ENCODE results near the gene PARP2.

GRCh38 chr14:20386276-20386855, 42.9 kb downstream of the PARP2 start:
- TF ChIP-seq, protein P1, sequence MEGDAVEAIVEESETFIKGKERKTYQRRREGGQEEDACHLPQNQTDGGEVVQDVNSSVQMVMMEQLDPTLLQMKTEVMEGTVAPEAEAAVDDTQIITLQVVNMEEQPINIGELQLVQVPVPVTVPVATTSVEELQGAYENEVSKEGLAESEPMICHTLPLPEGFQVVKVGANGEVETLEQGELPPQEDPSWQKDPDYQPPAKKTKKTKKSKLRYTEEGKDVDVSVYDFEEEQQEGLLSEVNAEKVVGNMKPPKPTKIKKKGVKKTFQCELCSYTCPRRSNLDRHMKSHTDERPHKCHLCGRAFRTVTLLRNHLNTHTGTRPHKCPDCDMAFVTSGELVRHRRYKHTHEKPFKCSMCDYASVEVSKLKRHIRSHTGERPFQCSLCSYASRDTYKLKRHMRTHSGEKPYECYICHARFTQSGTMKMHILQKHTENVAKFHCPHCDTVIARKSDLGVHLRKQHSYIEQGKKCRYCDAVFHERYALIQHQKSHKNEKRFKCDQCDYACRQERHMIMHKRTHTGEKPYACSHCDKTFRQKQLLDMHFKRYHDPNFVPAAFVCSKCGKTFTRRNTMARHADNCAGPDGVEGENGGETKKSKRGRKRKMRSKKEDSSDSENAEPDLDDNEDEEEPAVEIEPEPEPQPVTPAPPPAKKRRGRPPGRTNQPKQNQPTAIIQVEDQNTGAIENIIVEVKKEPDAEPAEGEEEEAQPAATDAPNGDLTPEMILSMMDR (IDR thresholded peaks at IDR 0.05; ENCODE audit: low read length): no peak
- TF ChIP-seq EZH2 (optimal IDR thresholded peaks at IDR 0.05; ENCODE audit: low read depth, low read length): no peak
